Right lobe of liver (tissue), 4 donors: Measurements from ENCODE around the gene TSPAN13.

Source experiments
- CTCF ChIP-seq, 4 donors: fragments of 200-600 bp in 3 of 4; fragments of 450-650 bp in 1 of 4; IDR thresholded peaks; one replicate each; pipeline versions ENCODE4 v1.5.1 to v1.8.0; 2016 to 2022; ENCODE audit warnings: antibody characterized with exemption in 4 of 4, mild to moderate bottlenecking in 2 of 4
- POLR2A ChIP-seq: fragments of 450-650 bp; IDR thresholded peaks from one replicate; pipeline ENCODE4 v1.6.1; 2017; ENCODE audit warnings: antibody characterized with exemption, mild to moderate bottlenecking
- donor health status: DM: no; HTN: no; CAD: no.
- donor health status: DM: no; HTN: no; CAD: no.
- donor health status: DM: no; HTN: yes; CAD: no.

GRCh38 chr7:16833373-16833772 lies 79.8 kb downstream of the TSPAN13 start:
- TF ChIP-seq CTCF (IDR thresholded peaks at IDR 0.05) (no peak), POLR2A (no peak)
